GM18519 (cell line): ENCODE results near the gene FAM170A.

ENCODE experiments used
- ATAC-seq: cut with Tn5 transposase; IDR thresholded peaks from one replicate; pipeline ENCODE4 v1.9.1; 2021; ENCODE audit warnings: mild to moderate bottlenecking, moderate library complexity; ENCODE audit not compliant: unreplicated experiment, low FRiP score

FAM170A gene, protein sequence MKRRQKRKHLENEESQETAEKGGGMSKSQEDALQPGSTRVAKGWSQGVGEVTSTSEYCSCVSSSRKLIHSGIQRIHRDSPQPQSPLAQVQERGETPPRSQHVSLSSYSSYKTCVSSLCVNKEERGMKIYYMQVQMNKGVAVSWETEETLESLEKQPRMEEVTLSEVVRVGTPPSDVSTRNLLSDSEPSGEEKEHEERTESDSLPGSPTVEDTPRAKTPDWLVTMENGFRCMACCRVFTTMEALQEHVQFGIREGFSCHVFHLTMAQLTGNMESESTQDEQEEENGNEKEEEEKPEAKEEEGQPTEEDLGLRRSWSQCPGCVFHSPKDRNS

DNA sequence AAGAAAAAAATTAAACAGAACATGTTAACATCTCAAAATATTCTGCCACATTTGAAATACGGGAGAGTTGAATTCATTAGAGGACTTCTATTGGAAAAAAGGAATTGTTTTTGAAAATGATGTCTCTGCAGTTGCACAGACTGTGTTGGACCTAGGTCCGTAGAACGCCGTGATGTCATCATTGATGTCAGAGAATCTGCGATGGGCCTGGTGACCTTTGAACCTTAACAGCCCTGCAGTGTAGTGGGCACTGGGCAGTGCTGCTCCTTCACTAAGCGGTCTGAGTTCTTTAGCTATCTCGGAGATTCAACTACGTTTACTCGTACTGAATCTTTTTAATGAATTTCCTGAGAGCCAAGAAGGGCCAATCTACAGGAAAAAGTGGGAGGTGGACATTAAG lies at the start of gene FAM170A:
Gene FAM170A, plus strand, starts transcription at position 220 of the 400 bp plus-strand sequence. CDS start 211 bp downstream, outside the sequence.
- ATAC-seq = no peak

DNA sequence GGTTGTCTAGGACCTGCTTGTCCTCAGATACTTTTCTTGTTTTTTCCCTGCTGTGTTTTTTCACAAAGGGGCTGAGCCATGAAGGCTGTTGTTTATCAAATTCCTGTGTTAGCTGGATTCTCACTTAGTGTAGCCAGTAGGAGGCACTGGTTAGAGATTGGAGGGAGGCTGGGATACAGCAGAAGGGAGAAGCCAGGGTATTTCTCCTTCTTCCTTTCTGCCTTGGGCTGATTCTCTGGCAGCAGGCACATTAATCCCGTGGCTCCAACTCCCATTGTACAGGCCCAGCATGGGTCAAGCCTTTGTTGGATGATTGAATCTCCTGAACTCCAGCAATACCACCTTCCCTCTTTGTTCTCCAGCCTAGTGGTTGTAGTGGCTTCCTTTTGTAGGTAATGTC lies 46.4 kb upstream of the FAM170A start:
- no peak for ATAC-seq

GRCh38 chr5:119583684-119584083 lies 45.7 kb upstream of the FAM170A start:
- no peak for ATAC-seq

GRCh38 chr5:119596046-119596445 lies 33.3 kb upstream of the FAM170A start:
- no peak for ATAC-seq

DNA sequence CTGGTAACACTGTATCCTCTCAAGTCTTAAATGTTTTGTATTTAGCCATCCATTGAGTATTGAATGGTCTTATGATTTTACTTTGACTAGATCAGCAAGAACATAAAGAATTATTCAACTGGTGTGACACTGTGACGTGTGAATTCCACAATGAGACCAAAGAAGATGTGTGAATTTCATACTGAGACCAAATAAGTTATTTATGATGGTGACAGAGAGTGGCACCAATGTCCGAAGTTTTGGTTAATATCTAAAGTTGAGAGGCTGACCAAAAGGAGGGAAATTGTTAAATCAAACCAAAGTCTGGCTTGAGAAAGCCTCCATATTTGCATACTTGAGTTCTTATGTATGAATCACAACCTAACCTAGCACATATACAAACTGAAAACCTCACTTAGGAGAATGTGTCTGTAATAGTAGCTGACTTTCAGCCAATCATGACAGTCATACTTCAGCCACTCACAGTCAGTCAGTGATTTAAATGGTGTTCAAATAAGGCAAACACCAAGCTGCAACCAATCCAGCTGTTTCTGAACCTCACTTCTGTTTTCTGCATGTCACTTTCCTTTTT lies 31.5 kb upstream of the FAM170A start:
- ATAC-seq = no peak

- ATAC-seq = no peak
Observed at GRCh38 chr5:119613937-119614336, 15.4 kb upstream of the FAM170A start.

- no peak for ATAC-seq
Observed at GRCh38 chr5:119614838-119615237, 14.5 kb upstream of the FAM170A start.

- no peak for ATAC-seq
Observed at GRCh38 chr5:119626086-119626485, 3.3 kb upstream of the FAM170A start.

- no peak for ATAC-seq
Observed at GRCh38 chr5:119630752-119631440, 1.5 kb downstream of the FAM170A start.

DNA sequence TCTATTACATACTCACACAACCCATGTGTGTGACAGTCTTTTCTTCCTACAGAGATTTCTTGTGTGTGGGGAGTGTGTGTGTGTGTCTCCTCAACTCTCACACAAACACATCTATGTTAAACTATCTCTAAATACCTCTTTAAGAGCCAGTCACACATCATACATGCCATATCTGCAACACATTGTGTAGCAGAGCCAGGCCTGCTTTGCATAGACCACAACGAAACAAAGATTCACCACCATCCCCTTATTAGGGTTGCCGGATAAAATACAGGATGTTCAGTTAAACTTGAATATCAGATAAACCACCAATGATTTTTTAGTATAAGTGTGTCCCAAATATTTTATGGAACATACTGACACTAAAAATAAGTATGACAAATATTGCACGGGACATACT lies 2.3 kb downstream of the FAM170A start:
- ATAC-seq = no peak

DNA sequence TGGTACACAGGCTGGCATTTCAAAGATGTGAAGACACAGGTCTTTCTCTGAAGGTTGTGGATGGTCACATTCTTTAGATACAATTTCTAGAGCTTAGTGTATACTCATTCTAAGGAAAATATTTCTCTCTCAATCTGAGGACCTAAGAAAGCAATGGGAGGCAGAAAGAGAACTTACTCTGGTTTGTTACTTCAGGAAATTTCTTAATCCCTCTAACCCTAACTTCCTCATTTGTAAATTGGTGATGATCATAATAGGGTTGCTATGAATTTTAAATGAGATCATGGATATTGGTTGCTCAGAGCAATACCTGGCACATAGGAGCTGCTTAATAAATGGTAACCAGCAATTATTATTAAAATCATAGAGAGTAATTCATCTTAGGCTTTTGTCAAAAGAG lies 22.1 kb downstream of the FAM170A start:
- ATAC-seq = no peak

- ATAC-seq = no peak
Observed at GRCh38 chr5:119655061-119655460, 25.7 kb downstream of the FAM170A start.

- no peak for ATAC-seq
Observed at GRCh38 chr5:119656023-119656422, 26.7 kb downstream of the FAM170A start.

- ATAC-seq = no peak
Observed at GRCh38 chr5:119666542-119666941, 37.2 kb downstream of the FAM170A start.

GRCh38 chr5:119678351-119679028 lies 49.1 kb downstream of the FAM170A start:
- ATAC-seq = no peak

DNA sequence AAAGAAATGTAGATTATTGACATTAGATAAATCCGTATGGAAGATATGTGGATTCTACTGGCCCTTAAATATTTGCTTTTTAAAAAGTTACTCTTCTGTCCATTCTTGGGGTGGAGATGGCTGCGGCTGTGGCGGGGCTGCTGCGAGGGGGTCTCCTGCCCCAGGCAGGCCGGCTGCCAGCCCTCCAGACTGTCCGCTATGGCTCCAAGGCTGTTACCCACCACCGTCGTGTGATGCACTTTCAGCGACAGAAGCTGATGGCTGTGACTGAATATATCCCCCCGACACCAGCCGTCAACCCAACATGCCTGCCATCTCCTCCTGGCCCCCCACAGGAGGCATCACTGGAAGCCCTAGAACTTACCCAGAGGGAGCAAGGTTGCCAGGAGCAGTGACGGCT lies 50.7 kb downstream of the FAM170A start:
- ATAC-seq = no peak

DNA sequence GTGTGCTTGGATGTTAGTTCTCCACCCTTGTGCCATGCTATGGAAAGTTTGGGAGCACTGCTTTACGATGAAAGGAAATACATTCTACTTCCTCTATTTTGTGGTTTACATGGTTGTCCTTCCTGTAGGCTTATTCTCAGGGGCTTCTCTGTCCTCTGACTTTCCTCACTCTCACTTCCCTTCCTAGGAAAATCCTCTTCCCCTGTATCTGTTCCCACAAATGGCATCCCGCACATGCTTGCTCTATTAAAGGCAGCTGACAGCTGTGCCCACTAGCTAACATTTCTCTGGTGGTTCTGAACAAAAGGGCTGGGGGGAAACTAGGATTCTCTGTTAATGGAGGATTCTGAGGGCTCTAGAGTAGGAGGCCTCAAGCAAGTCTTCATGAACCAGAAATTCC lies 52.4 kb downstream of the FAM170A start:
- no peak for ATAC-seq

GRCh38 chr5:119682372-119682771 lies 53.0 kb downstream of the FAM170A start:
- ATAC-seq = no peak
